K562 (cell line): ENCODE measurements around the gene CCDC137.

ENCODE experiments used
- BCL6 ChIP-seq: fragments of 250-450 bp; sonication (Bioruptor Pico); IDR thresholded peaks from 2 replicates; pipeline ENCODE4 v1.4.0; 2020
- IRF1 ChIP-seq: sonication (generic); formaldehyde crosslinking; IDR thresholded peaks from 2 replicates; pipeline ENCODE4 v1.8.0; 2022; ENCODE audit warnings: missing genetic modification reagents, mild to moderate bottlenecking, borderline replicate concordance
- TCF7 ChIP-seq: sonication (generic); IDR thresholded peaks from 2 replicates; pipeline ENCODE4 v1.6.1; 2016; ENCODE audit warnings: antibody characterized with exemption, borderline replicate concordance
- TSC22D4 ChIP-seq: fragments of 450-650 bp; IDR thresholded peaks from 2 replicates; pipeline ENCODE4 v1.6.1; 2016; ENCODE audit warnings: missing genetic modification characterization, missing biosample characterization, control low read depth
- YY1 ChIP-seq, 3 experiments: IDR thresholded peaks; 2 replicates each; pipeline ENCODE4 v1.6.1; 2011; ENCODE audit warnings: low read length in 2 of 3, mild to moderate bottlenecking in 2 of 3, moderate library complexity in 2 of 3, borderline replicate concordance in 1 of 3, control low read depth in 1 of 3, low read depth in 1 of 3; ENCODE audit not compliant: insufficient read depth in 3 of 3, insufficient replicate concordance in 2 of 3, control insufficient read depth in 1 of 3, insufficient read length in 1 of 3; ENCODE audit errors: extremely low read depth in 1 of 3
- TF ChIP-seq, protein P1 (sequence below): sonication (generic); formaldehyde crosslinking; IDR thresholded peaks from 2 replicates; pipeline ENCODE4 v1.9.0; 2022; ENCODE audit warnings: mild to moderate bottlenecking, missing genetic modification reagents

GRCh38 chr17:81666342-81667191 is at the start of gene CCDC137, which contains the start of gene OXLD1:
- TF ChIP-seq, protein P1, sequence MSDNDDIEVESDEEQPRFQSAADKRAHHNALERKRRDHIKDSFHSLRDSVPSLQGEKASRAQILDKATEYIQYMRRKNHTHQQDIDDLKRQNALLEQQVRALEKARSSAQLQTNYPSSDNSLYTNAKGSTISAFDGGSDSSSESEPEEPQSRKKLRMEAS (CRISPR knock-in tag), result peak; percentile 68
- TF ChIP-seq TSC22D4 (no peak), IRF1 (no peak), BCL6 (CRISPR knock-in tag) (no peak), TCF7 (peak; percentile 36; the same call in 1 of the 2 replicates), YY1 (IDR thresholded peaks at IDR 0.05; ENCODE audit: borderline replicate concordance in 1 of 3, control insufficient read depth in 1 of 3, extremely low read depth in 1 of 3, insufficient read depth in 3 of 3, insufficient read length in 1 of 3, insufficient replicate concordance in 2 of 3, low read depth in 1 of 3, low read length in 2 of 3) (peak; percentile 64 to 92 (median 85))
